HFFc6 (cell line): ENCODE results near the gene IL1RAPL1. TPM values are rescaled to one million over a fixed set of nuclear protein-coding genes. Genes with fewer than 3 reads are reported as not detected.

Source experiments
- DNase-seq: peaks from one replicate; pipeline ENCODE4 v3.0.0-alpha.2; 2018
- H3K27ac Mint-ChIP-seq: 2 replicates; pipeline ENCODE4 v1.8.0; 2020; ENCODE audit warnings: mild to moderate bottlenecking, mixed read lengths
- H3K27me3 Mint-ChIP-seq: 2 replicates; pipeline ENCODE4 v1.8.0; 2021; ENCODE audit warnings: mild to moderate bottlenecking, moderate library complexity, mixed read lengths; ENCODE audit not compliant: insufficient read depth
- H3K36me3 Mint-ChIP-seq: 2 replicates; pipeline ENCODE4 v1.8.0; 2021; ENCODE audit warnings: low read depth, mixed read lengths
- H3K4me1 Mint-ChIP-seq: 2 replicates; pipeline ENCODE4 v1.8.0; 2020; ENCODE audit warnings: low read depth, mixed read lengths
- H3K4me3 Mint-ChIP-seq: 2 replicates; pipeline ENCODE4 v1.8.0; 2020; ENCODE audit warnings: mild to moderate bottlenecking, moderate library complexity, mixed read lengths
- H3K9me3 Mint-ChIP-seq: 2 replicates; pipeline ENCODE4 v1.8.0; 2020; ENCODE audit warnings: mild to moderate bottlenecking, mixed read lengths
- total RNA-seq, 6 experiments: library from RNA; stranded (reverse); fragmentation: NEBNext Ultra II Directional; extraction: Animal tissue kit (Norgen Biotek cat#: 25700); gene quantifications; 2 replicates in 1 of 6; 3 replicates in 5 of 6; pipeline ENCODE4 v1.2.3, GENCODE V29; 2021
- TF ChIP-seq, protein P1 (sequence below): fragments of 200-600 bp; sonication (generic); IDR thresholded peaks from 2 replicates; pipeline ENCODE4 v1.5.0; 2021; ENCODE audit warnings: antibody characterized with exemption, mild to moderate bottlenecking

Gene IL1RAPL1
- total RNA-seq, 6 experiments from 2014 or later: not detected

DNA sequence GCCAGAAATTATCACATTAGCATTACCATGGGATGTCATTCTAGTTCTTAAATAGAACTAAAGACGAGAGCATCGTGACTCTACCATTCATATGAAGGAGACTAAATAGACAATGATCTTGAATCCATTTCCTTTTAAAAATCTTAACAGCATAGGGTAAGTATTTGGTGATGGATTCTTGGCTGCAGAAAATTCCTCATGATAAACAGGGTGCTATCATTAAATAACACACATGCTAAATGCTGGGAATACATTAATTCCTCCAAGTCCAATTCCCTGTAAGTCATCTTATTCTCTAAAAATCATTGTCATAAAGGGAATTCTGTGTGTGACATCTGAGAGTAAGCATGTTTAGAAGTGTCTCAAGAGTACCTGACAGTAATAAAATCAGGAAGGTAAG is 1157.7 kb downstream of the IL1RAPL1 start:
- H3K4me1 Mint-ChIP-seq: peaks cover 6% of the 10 kb centered on the region; the same call in 1 of the 2 replicates
- no peaks in the 10 kb centered on the region; the same call in 1 of the 2 replicates for H3K27me3 Mint-ChIP-seq
- no peak overlapping the region for H3K4me3 Mint-ChIP-seq
- no peaks in the 10 kb centered on the region for H3K36me3 Mint-ChIP-seq
- no peak for DNase-seq
- TF ChIP-seq, protein P1, sequence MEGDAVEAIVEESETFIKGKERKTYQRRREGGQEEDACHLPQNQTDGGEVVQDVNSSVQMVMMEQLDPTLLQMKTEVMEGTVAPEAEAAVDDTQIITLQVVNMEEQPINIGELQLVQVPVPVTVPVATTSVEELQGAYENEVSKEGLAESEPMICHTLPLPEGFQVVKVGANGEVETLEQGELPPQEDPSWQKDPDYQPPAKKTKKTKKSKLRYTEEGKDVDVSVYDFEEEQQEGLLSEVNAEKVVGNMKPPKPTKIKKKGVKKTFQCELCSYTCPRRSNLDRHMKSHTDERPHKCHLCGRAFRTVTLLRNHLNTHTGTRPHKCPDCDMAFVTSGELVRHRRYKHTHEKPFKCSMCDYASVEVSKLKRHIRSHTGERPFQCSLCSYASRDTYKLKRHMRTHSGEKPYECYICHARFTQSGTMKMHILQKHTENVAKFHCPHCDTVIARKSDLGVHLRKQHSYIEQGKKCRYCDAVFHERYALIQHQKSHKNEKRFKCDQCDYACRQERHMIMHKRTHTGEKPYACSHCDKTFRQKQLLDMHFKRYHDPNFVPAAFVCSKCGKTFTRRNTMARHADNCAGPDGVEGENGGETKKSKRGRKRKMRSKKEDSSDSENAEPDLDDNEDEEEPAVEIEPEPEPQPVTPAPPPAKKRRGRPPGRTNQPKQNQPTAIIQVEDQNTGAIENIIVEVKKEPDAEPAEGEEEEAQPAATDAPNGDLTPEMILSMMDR: no peak
- H3K9me3 Mint-ChIP-seq: no peaks in the 10 kb centered on the region
- no peak overlapping the region for H3K27ac Mint-ChIP-seq

DNA sequence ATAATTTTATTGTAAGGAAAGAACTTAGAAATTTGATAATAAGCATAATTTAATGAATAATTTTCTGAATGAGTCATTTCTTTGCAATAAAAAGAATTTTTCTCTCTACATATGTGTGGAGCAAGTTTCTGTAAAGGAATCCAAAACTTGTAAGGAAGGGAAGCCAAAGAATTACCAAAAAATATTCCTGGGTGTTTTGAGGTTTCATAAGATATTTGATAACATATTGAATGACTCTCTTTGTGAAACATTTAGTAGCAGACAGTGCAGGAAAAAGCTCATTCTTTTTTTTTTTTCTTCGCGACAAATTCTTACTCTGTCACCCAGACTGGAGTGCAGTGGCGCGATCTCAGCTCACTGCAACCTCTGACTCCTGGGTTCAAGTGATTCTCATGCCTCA is 1159.1 kb downstream of the IL1RAPL1 start:
- Mint-ChIP-seq H3K4me3 (no peak overlapping the region), H3K27ac (no peak overlapping the region), H3K9me3 (no peaks in the 10 kb centered on the region), H3K36me3 (no peaks in the 10 kb centered on the region), H3K4me1 (no peaks in the 10 kb centered on the region), H3K27me3 (no peaks in the 10 kb centered on the region; the same call in 1 of the 2 replicates)
- TF ChIP-seq, protein P1: no peak
- DNase-seq: peak; percentile 16

DNA sequence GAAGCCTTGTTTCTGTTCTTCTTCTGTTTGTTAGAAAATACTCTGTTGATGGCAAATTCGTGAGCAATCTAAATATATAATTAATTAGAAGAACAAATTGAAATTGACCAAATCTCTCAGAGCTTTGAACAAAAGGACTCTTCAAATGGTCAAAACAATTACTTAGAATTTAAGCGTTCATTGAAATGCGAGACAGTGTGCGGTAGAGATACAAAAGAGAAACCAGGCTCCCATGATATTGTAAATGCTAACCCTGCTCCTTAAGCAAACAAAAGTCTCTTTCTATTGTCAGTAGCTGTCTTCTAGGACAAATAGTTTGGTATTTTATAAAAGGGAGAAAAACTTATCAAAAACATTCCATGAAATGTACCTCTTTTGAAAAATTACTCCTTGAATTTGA is 1174.8 kb downstream of the IL1RAPL1 start:
- Mint-ChIP-seq H3K36me3 (no peaks in the 10 kb centered on the region), H3K4me3 (no peak overlapping the region), H3K27me3 (no peaks in the 10 kb centered on the region), H3K27ac (no peak overlapping the region), H3K9me3 (no peaks in the 10 kb centered on the region), H3K4me1 (peaks cover 10% of the 10 kb centered on the region; the same call in 1 of the 2 replicates)
- DNase-seq: no peak
- TF ChIP-seq, protein P1: no peak

DNA sequence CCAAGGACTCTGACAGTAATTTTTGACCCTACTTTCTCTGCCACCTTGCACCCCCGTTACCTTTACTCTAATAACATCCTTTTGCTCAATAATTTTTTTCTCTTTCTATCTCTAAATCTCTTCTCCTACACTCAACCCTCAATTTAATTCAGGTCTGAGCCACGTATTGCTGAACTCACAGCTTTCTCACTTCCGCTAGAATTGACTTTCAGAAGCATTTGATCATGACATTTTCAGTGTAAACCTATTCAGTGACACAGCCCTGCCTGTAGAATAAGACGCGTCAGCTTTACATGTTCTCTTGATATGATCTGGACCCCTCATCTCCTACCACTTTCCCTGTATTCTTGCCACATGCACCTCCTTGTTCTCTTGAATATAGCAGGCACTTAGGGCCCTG is 1188.6 kb downstream of the IL1RAPL1 start:
- H3K27ac Mint-ChIP-seq: no peak overlapping the region
- TF ChIP-seq, protein P1: no peak
- H3K36me3 Mint-ChIP-seq: no peaks in the 10 kb centered on the region
- H3K4me3 Mint-ChIP-seq: no peak overlapping the region
- no peaks in the 10 kb centered on the region for H3K27me3 Mint-ChIP-seq
- H3K9me3 Mint-ChIP-seq: no peaks in the 10 kb centered on the region
- H3K4me1 Mint-ChIP-seq: peaks cover 11% of the 10 kb centered on the region
- DNase-seq: no peak

DNA sequence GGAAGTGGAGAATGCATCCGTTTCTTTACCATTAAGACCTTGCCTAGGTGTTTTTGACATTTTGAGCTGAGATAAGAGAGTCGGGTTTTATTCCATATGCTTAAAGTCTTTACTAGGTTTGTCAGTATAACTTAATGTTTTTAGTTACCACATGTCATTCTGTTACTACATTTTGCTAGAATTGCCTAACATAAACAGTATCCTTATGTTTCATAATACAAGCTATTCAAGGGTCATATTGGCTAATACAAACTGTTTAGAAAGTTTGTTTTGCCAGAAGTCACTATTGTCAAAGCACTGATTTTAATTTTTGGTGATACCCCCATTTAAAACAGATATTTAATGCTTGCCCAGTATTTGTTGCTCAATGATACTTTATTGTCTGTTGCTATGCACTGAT is 1200.4 kb downstream of the IL1RAPL1 start:
- Mint-ChIP-seq H3K36me3 (no peaks in the 10 kb centered on the region), H3K4me3 (no peak overlapping the region), H3K4me1 (peaks cover 19% of the 10 kb centered on the region), H3K27me3 (peaks cover 3% of the 10 kb centered on the region; the same call in 1 of the 2 replicates), H3K9me3 (no peaks in the 10 kb centered on the region), H3K27ac (no peak overlapping the region)
- TF ChIP-seq, protein P1: no peak
- no peak for DNase-seq
